Activated T-helper 9 cell treated with anti-CD3 and anti-CD28 coated beads, Interleukin-2, amount 50 U/mL, for 16 hours (primary cell): Measurements from ENCODE around the gene FGF22.
A peak's percentile ranks its signal among the peaks of the same experiment; 100 is the strongest.

Experiments used
- DNase-seq: peaks from one replicate; pipeline ENCODE4 v3.0.0-alpha.2; 2020; ENCODE audit warnings: low read depth

The FGF22 gene

DNA sequence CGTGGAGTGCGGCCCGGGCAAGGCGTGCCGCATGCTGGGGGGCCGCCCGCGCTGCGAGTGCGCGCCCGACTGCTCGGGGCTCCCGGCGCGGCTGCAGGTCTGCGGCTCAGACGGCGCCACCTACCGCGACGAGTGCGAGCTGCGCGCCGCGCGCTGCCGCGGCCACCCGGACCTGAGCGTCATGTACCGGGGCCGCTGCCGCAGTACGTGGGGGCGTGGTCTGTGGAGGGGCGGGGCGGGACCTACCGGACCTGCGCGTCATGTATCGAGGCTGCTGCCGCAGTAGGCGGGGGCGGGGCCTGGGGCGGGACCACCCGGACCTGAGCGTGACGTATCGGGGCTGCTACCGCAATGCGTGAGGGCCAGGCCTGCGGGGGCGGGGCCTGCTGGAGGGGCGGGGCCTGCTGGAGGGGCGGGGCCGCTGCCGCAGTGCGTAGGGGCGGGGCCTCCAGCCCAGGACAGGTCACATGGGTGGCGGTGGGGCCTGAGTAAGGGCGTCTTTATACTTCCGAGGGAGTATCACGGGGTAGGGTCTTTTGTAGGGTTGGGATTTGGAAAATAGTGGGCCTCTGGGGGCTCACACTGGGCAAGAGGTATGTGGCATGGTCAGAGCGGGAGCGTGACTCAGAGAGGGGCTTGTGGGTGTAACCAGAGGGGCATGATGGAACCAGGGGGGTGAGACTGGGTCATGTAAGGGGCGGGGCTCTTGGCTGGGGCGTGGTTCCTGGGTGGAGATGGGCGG lies 40.8 kb downstream of the FGF22 start:
- DNase-seq, result peak; percentile 100

GRCh38 chr19:681029-682019 lies 41.6 kb downstream of the FGF22 start:
- DNase-seq, result peak; percentile 88

- DNase-seq, result no peak
Measured at GRCh38 chr19:682678-683320, 43.1 kb downstream of the FGF22 start.

GRCh38 chr19:685454-685931 lies 45.8 kb downstream of the FGF22 start:
- DNase-seq, result no peak

- DNase-seq, result no peak
Measured at GRCh38 chr19:686589-687297, 47.1 kb downstream of the FGF22 start.

DNA sequence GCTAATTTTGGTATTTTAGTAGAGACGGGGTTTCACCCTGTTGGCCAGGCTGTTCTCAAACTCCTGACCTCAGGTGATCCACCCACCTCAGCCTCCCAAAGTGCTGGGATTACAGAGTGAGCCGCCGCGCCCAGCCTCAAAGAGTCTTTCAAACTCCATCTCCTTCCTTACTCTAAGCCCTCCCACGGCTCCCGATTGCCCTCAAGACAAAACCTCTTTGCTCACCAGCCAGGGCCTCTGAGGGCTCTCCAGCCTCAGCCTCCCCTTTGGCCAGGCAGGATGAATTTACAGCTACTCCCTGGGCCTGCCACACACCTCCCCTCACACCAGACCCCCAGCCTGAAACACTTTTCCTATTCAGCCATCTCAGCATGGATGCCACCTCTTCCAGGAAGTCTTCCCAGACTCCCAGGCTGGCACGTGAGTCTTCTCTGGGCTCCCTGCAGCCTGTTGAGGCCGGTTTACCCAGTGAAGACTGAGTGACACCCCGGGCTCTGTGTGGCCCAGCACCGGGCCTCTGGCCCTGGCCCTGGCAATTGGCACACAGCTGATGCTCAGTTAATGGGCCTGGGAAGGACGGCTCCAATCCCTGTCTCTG lies 48.0 kb downstream of the FGF22 start:
- no peak for DNase-seq

DNA sequence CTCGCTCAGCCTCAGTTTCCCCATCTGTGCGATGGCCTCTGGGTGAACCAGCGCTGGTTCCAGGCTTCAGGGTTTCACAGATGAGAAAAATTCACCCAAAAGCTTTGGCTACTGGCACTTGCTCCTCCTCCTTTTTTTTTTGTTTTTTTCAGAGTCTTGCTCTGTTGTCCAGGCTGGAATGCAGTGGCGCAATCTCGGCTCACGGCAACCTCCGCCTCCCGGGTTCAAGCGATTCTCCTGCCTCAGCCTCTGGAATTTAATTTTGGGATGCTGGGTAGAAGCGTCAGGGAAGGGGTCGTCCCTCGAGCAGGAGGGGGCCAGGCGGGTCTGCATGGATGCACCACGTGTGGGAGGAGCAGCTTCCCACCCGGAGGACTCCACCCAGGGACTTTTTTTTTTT lies 48.5 kb downstream of the FGF22 start:
- no peak for DNase-seq

DNA sequence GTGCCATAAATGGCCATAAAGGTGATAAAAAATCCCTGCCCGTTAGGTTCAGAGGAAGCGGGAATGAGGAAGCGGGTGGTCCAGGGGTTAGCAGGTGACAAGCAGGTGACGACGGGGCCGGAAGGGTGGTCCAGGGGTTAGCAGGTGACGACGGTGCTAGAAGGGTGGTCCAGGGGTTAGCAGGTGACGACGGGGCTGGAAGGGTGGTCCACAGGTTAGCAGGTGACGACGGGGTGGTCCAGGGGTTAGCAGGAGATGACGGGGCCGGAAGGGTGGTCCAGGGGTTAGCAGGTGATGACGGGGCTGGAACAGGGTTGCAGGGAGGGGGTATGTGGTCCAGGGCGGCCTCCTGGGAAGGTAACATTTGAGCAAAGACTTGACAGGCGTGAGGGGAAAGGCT lies 49.3 kb downstream of the FGF22 start:
- DNase-seq, result no peak

- DNase-seq, result no peak
Measured at GRCh38 chr19:690203-690602, 50.5 kb downstream of the FGF22 start.
